GM18907 (cell line): ENCODE results near the gene LSR.

Source experiments
- ATAC-seq: cut with Tn5 transposase; IDR thresholded peaks from one replicate; pipeline ENCODE4 v1.9.1; 2021; ENCODE audit warnings: mild to moderate bottlenecking, moderate library complexity; ENCODE audit not compliant: unreplicated experiment

LSR gene

GRCh38 chr19:35248310-35249145 lies at the start of gene LSR:
TSS of gene LSR (plus strand) at chr19:35249002. CDS start at chr19:35249023, 21 bp downstream.
- peak; percentile 80 for ATAC-seq

DNA sequence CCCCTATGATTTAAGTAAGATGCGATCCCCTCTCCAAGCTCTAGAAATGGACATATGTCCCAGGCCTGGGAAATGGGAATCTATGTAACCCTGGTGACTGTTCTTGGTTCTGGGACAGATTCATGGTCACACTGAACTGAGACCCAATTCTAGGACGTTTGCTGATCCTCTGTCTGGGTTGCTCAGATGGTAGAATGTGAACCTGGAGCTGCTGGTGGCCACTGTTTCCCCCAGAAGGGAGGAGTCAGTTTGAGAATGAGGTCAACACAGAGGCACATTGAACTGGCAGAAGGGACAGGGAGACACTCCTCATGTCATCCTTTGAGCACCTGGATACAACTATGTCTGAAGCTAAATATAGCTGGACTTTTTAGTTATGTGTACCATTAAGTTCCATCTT lies 49.3 kb upstream of the LSR start:
- no peak for ATAC-seq

GRCh38 chr19:35202722-35203688 lies 45.8 kb upstream of the LSR start:
- ATAC-seq = no peak

GRCh38 chr19:35204799-35205732 lies 43.7 kb upstream of the LSR start:
- peak; percentile 56 for ATAC-seq

- ATAC-seq = peak; percentile 2
Observed at GRCh38 chr19:35205733-35206323, 43.0 kb upstream of the LSR start.

- ATAC-seq = peak; percentile 35
Observed at GRCh38 chr19:35206379-35206778, 42.4 kb upstream of the LSR start.

DNA sequence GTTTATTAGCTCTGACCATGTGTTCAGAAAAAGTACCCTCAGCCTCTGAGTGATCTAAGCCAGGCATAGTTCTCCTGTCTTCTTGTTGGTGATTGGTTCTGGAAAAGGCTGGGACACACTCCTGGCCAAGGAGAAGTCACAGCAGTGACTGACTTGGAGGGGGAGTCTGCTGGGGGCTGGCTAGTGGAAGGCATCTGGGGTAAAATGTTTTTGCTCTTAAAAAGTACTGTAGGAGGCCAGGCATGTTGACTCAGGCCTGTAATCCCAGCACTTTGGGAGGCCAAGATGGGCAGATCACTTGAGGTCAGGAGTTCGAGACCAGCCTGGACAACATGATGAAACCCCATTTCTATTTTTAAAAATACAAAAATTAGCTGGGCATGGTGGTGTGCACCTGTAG lies 41.9 kb upstream of the LSR start:
- ATAC-seq = peak; percentile 16

DNA sequence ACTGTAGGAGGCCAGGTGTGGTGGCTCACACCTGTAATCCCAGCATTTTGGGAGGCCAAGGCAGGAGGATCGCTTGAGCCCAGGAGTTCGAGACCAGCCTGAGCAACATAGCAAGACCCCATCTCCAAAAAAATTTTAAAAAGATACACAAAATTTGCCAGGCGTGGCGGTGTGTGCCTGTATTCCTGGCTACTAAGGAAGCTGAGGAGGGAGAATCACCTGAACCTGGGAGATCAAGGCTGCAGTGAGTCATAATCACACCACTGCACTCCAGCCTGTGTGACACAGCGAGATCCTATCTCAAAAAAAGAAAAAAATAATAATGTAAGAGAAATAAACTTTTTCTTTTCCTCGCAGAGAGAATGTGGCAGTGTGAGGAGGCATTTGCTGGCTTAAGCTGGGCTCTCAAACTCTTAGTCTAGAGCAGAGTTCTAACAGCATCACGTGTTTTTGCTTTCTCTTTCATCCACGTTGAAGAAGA lies 41.4 kb upstream of the LSR start:
- ATAC-seq = no peak

- no peak for ATAC-seq
Observed at GRCh38 chr19:35208121-35208520, 40.7 kb upstream of the LSR start.

DNA sequence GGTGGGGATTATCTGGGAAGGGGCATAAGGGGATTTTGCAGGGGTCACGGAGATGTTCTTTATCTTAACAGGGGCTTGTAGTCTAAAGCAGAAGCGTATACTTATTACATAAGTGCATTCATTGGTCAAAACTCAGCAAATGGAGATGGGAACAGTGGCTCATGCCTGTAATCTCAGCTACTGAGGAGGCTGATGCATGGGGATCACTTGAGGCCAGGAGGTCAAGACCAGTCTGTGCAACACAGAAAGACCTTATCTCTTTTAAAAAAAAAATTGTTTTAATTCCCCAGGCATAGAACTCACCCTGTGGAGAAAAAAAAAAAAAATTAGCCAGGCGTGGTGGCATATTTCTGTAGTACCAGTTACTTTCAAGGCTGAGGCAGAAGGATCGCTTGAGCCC lies 39.2 kb upstream of the LSR start:
- no peak for ATAC-seq

DNA sequence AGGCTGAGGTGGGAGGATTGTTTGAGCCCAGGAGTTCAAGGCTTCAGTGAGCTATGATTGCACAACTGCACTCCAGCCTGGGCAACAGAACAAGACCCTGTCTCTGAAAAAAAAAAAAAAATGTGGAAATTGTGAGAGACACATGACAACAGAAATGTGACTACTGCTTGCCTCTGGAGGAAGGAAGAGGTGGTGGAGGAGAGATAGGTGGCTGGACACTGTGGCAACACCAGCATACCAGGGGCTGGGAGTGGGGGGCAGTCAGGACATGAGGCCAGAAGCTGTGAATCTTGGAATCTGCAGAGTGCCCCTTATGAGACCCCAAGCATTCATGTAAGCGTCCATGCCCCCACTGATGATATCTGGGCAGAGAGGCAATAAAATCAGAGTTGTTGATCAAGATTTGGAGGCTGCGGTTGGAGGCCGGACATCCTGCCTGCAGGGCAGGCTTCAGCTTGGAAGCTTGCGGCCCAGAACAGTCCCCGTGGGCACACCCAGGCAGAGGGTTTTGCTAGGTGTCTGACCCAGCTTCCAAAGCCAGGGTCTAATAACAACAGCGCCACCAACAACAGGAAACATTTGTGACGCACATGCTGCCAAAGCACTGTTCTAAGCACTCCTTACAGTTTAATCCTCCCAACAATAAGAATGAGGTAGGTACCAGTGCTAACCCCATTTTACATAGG lies 37.1 kb upstream of the LSR start:
- ATAC-seq = no peak

- ATAC-seq = no peak
Observed at GRCh38 chr19:35212241-35212640, 36.6 kb upstream of the LSR start.

DNA sequence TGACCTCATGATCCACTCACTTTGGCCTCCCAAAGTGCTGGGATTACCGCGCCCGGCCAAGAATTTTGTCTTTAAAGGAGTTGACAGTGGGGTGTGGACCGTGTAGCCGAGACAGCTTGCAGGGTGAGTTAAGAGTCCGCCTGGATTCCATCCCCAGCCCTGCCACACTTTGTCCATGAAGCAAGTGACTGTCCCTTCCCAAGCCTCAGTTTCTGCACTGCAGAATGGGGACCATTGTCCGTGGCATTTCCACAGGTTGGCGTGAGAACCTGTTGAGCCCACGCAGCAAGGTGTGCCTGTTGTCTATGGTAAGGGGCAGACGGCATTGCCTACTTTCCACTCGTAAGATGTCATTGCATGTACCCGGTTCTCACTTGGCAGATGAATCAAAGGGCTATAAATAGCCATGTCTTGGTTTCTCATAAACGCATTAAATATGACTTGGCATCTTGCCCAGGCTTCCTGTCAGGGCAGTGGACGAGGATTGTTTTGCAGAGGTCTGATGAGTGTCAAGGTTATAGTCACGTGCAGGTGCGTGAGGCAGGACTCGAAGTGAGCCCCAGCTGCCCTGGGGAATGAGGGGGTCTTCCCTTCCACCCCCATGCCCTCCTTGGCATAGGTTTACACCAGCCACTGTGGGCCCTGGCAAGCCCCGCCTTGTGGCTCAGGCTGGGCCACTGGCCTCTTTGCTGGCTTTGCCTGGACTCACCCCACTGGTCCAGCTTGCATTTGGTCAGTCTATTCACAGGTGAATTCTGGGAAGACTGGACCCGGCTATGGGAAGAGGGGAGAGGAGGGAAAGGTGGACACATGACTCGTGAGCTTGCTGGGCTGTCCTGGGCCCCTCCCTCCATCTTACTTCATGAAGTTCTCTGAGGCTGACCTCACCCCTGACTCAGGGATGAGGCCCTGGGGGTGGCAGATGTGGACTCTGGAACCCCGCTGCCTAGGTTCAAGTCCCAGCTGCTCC lies 34.9 kb upstream of the LSR start:
- ATAC-seq = peak; percentile 70

GRCh38 chr19:35214766-35215422 lies 33.9 kb upstream of the LSR start:
- ATAC-seq = no peak

DNA sequence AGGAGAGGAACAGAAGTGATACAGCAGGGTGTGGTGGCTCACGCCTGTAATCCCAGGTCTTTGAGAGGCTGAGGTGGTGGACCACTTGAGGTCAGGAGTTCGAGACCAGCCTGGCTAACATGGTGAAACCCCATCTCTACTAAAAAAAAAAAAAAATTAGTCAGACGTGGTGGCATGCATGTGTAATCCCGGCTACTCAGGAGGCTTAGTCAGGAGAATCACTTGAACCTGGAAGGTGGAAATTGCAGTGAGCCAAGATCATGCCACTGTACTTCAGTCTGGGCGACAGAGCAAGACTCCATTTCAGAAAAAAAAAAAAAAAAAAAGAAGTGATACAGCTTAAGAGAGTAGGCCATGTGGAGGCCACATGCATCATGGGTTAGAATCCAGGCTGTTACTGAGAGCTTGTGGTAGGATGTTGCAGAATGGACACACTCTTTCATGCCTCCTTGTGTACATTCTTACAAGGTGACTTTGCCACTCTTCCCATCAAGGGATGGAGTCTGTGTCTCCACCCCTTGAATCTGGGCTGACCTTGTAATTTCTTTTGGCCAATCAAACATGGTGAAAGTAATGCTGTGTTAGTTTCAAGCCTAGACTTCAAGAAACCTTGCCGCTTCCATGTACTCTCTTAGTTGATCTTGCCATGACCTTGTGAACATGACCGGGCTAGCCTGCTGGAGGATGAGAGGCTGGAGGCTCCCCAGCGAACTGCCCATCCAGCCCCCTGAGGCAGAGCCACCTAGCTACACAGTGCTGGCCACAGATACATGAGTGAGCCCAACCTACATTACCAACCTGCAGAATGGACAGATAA lies 32.6 kb upstream of the LSR start:
- no peak for ATAC-seq

DNA sequence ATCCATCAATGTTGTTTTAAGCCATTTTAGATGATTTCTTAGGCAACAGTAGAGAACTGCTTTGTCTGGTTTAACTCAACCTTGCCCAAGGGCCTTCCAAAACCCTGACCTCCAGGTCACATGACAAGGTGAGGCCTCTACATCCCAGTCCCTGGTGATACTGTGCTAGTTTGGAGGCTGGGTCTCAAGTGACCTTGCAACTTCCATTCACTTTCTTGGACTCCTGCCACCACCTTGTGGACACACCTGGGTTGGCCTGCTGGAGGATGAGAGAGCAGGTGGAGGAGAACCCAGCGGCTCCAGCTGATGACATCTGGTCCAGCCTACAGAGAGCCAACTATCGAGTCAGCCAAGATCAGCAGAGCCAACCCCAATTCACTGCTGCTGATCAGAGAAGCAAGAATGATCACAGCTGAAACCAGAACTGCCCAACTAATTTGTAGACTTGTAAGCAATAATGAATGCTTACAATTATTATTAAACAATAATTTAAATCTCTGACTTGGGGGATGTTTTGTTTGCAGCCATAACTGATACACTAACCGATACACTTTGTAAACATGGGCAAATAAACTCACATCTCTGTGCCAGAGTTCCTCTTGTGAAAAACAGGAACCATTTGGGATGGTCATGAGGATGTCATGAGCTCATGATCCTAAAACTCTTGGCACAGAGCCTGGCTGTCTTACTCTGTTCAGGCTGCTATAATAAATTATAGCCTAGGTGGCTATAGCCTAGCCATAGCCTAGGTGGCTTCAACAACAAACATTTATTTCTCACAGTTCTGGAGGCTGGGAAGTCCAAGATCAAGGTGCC lies 31.8 kb upstream of the LSR start:
- ATAC-seq = no peak
